Retinal pigment epithelial cell (primary cell): Measurements from ENCODE around the gene BHLHE40.

Experiments
- DNase-seq: peaks from one replicate; pipeline ENCODE4 v3.0.0-alpha.2; 2010; ENCODE audit warnings: low read depth
- H3K4me3 ChIP-seq: 2 replicates; pipeline ENCODE4 v1.5.1; 2011; ENCODE audit warnings: mild to moderate bottlenecking, low read length, control low read depth, moderate library complexity
- CTCF ChIP-seq: conservative IDR thresholded peaks from 2 replicates; pipeline ENCODE4 v1.5.1; 2011; ENCODE audit warnings: low read depth, low read length, control low read depth, inconsistent platforms

The BHLHE40 gene

DNA sequence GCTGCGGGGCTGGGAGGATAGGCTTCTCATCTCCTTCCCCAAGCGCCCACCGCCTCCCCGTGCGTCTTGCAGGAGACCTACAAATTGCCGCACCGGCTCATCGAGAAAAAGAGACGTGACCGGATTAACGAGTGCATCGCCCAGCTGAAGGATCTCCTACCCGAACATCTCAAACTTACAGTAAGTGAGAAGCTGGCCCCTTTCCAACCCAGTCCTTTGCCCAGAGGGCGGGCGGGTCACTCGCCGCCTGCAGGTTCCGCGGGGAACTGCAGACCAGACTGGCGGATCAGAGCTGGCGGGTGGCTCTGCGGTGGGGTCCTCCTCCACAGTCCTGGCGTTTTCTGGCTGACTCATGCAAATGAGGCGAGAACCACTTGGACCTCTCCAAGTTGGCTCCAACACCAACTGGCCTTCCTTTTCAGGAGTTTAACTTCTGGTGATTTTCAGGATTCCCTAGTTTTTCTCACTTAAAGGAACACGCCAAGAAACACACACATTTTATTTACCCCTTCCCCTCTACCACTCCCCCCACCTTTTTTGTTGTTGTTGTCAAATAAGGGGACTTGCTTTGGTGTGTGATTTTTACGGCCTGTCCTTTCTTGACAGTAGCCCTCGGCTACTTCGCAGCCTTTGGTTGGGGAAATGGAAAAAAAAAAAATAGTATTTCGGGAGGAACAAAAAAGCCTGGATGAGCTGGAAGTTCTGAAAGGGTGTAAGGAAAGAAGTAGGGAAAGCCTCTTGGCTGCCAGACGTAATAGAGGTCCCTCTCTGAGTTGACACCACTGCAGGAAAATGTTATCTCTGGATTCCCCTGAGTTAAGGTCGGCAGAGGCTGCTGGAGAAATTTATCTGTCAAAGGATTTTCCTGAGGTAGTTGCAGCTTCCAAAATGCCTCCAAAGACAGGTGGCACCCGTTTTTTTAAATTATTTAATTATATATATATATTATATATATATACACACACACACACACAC lies 1.3 kb downstream of the BHLHE40 start:
- H3K4me3 ChIP-seq, result peak overlapping the region; percentile 100
- no peak for DNase-seq
- TF ChIP-seq CTCF, result peak; percentile 91

DNA sequence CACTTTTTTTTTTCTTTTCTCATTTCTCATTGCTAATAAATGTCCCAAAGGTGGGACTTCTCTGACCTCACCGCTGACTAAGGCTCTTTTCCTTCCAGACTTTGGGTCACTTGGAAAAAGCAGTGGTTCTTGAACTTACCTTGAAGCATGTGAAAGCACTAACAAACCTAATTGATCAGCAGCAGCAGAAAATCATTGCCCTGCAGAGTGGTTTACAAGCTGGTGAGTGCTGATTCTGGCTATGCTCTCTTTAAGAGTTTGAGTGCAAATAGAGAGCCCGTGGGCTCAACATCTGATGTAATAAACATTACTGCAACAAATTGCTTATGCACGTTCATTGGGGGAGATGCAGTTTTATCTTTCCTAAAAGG lies 2.0 kb downstream of the BHLHE40 start:
- peak overlapping the region; percentile 100 for H3K4me3 ChIP-seq
- DNase-seq, result no peak
- no peak for TF ChIP-seq CTCF

DNA sequence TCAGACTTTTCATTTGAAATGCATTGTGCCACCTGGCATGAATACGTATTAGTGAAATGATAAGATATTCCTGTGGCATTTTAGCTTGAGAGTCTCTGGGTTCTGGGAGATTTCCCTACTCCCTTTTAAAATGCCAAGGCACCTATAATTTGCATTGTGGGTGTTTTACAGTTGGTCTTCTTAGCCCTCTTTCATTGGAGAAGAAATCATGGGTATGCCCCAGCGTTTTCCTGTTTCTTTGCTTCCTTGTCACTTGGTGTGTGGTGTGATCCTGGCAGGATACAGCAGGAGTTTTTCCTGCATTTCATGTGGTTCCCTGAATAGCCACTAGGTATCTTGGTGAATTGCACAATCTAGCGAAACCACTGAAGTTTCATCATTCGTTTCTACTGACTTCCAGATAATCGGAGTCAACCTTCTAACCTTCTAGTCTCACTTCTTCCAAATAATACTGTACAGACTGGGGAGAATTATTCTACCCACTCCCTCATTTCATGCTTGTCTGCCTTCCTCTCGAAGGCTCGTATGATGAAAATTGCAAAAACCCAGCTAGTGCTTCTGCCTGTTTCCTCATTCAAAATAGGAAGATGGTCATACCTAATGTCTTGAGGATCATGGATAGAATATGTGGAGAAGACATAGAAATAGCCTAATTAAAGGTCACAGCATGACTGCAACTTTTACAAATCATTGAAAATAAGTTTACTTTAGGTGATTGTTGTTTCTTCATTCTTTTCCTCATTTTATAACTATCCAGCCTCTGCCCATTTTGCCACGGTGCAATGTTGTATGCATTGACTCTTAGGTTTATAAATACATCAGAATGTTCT lies 2.6 kb downstream of the BHLHE40 start:
- peak overlapping the region; percentile 100 for H3K4me3 ChIP-seq
- no peak for DNase-seq
- peak; percentile 38 for TF ChIP-seq CTCF

DNA sequence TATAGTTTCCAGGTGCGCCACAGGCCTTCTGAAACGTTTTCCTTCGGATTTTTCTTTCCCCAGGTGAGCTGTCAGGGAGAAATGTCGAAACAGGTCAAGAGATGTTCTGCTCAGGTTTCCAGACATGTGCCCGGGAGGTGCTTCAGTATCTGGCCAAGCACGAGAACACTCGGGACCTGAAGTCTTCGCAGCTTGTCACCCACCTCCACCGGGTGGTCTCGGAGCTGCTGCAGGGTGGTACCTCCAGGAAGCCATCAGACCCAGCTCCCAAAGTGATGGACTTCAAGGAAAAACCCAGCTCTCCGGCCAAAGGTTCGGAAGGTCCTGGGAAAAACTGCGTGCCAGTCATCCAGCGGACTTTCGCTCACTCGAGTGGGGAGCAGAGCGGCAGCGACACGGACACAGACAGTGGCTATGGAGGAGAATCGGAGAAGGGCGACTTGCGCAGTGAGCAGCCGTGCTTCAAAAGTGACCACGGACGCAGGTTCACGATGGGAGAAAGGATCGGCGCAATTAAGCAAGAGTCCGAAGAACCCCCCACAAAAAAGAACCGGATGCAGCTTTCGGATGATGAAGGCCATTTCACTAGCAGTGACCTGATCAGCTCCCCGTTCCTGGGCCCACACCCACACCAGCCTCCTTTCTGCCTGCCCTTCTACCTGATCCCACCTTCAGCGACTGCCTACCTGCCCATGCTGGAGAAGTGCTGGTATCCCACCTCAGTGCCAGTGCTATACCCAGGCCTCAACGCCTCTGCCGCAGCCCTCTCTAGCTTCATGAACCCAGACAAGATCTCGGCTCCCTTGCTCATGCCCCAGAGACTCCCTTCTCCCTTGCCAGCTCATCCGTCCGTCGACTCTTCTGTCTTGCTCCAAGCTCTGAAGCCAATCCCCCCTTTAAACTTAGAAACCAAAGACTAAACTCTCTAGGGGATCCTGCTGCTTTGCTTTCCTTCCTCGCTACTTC lies 3.8 kb downstream of the BHLHE40 start:
- peak overlapping the region; percentile 100 for H3K4me3 ChIP-seq
- no peak for TF ChIP-seq CTCF
- no peak for DNase-seq

GRCh38 chr3:4983739-4984510 lies 4.7 kb downstream of the BHLHE40 start:
- TF ChIP-seq CTCF, result no peak
- H3K4me3 ChIP-seq, result peak overlapping the region; percentile 100
- no peak for DNase-seq

- DNase-seq, result no peak
- H3K4me3 ChIP-seq, result peak overlapping the region; percentile 100
- no peak for TF ChIP-seq CTCF
Measured at GRCh38 chr3:4984511-4984864, 5.3 kb downstream of the BHLHE40 start.
